ENCODE data around the gene GCNA.

DNA sequence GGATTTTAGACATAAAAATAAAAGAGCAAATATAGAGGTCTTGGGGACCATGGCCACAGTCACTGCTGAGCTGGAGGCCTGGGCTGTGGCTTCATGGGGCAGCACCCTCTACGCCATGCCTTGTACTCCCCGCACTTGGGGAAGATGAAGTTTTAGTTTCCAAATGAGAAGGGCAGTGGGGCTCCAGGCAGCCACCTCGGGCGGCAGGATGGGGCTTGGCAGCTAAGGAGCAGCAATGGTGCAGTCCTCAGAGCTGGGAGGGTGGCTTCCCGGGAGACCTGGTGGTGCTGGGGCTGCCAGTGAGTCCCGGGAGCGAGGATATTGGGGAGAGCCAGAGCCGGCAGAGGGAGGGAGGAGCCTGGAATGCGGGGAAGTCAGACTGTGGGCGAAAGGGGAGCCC, 37.7 kb downstream of the GCNA start:
- TF ChIP-seq CTCF (conservative IDR thresholded peaks at IDR 0.05; ENCODE audit: low read depth, low read length) (no peak), EZH2 (IDR thresholded peaks at IDR 0.05; ENCODE audit: borderline replicate concordance, low read depth, low read length, poor library complexity, severe bottlenecking) (no peak)

Measured in A673 (cell line).